NCI-H526 treated with DMSO at 0.1 percent for 48 hours (cell line): ENCODE data around the gene KLK14.

Experiments
- DNase-seq: peaks from one replicate; lab custom pipeline; 2025; lab: John Stamatoyannopoulos, UW

KLK14 gene

DNA sequence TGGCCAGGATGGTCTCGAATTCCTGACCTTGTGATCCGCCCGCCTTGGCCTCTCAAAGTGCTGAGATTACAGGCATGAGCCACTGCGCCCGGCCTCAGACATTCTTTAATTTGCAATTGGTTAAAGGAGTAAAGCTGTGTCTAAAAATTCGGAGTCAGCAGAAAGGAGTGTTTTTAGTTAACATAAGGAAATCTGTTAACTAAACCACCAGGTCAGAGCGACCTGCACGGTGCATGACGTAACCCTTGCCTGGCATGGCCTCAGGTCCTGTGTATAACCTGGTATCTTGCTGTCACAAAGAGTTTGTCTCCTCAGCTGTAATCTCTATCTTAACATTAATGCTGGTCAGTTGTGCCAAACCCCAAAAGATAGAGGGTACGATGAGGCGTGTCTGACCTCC lies 38.4 kb downstream of the KLK14 start:
- DNase-seq = no peak

GRCh38 chr19:51043497-51043896 lies 39.2 kb downstream of the KLK14 start:
- no peak for DNase-seq

DNA sequence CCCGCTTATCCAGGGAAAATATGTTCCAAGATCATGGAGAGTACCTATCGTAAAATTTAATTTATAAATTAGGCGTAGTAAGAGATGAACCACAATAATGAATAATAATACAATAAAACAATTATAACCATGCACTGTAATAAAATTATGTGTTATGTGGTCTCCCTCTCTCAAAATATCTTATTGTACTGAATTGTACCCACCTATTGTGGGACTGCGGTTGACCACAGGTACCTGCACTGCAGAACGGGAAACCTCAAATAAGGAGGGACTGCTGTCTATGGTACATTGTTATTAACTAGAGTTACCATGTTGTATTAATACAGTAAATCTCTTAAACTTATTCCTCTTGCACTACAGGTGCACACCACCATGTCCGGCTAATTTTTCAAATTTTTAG lies 42.5 kb downstream of the KLK14 start:
- no peak for DNase-seq

GRCh38 chr19:51036519-51036918 lies 46.2 kb downstream of the KLK14 start:
- no peak for DNase-seq

- DNase-seq = no peak
These were observed 48.0 kb downstream of the KLK14 start, which contains the start of gene KLK12 for GRCh38 chr19:51034704-51035103. Gene KLK12 (minus strand): TSS chr19:51035002. CDS start chr19:51034621, 381 bp downstream.

DNA sequence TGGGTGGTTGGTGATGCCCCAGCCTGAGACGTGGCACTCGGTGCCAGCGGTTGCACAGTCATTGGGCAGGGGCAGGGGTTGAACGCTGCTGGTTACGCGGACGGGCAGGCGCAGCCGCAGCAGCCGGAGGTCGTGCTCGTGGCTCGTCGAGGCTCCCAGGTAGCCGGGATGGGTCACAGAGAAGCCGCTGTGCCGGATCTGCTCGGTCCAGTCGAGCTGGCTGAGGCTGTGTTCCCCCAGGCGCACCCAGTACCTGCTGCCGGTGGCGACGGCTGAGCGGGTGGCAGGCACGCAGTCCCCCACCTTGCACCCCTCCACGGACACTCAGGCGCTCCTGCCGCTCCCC lies 50.8 kb downstream of the KLK14 start:
- no peak for DNase-seq

GRCh38 chr19:51031220-51031879 lies 51.3 kb downstream of the KLK14 start:
- DNase-seq = no peak

- no peak for DNase-seq
These were observed 52.1 kb downstream of the KLK14 start for GRCh38 chr19:51030631-51031030.

DNA sequence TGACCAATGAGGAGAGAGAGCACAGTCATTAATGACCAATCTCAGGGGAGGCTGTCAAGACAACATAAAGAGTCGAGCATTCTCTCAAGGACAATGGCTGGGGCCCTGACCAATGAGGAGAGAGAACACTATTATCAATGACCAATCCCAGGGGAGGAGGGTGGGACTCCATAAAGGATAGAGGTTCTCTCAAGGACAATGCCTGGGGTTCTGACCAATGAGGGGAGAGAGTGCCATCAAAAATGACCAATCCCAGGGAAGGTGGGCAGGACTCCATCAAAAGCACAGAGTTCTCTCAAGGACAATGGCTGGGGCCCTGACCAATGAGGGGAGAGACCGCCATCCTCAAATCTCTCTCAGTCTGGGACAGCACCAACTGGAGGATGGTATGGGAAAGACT lies 53.0 kb downstream of the KLK14 start:
- no peak for DNase-seq
